ENCODE results near the gene KCNIP2.

GRCh38 chr10:101780187-101780817 is 63.3 kb downstream of the KCNIP2 start:
- TF ChIP-seq CTCF (conservative IDR thresholded peaks at IDR 0.05; ENCODE audit: low read depth, low read length) (no peak), MAZ (IDR thresholded peaks at IDR 0.05; ENCODE audit: borderline replicate concordance, low read depth, low read length) (no peak), MXI1 (IDR thresholded peaks at IDR 0.05; ENCODE audit: borderline replicate concordance, low read depth, low read length) (no peak), POLR2A (IDR thresholded peaks at IDR 0.05; ENCODE audit: low read depth, low read length) (no peak), RAD21 (IDR thresholded peaks at IDR 0.05; ENCODE audit: low read length) (no peak), BHLHE40 (IDR thresholded peaks at IDR 0.05; ENCODE audit: low read depth, low read length) (no peak), RCOR1 (IDR thresholded peaks at IDR 0.05; ENCODE audit: insufficient replicate concordance, low read length) (no peak), RFX5 (IDR thresholded peaks at IDR 0.05; ENCODE audit: low read depth, low read length) (no peak), SMC3 (IDR thresholded peaks at IDR 0.05; ENCODE audit: low read depth, low read length) (no peak), ELK1 (IDR thresholded peaks at IDR 0.05; ENCODE audit: borderline replicate concordance, low read depth, low read length) (no peak), FOS (IDR thresholded peaks at IDR 0.05; ENCODE audit: low read depth, low read length) (no peak), USF2 (IDR thresholded peaks at IDR 0.05; ENCODE audit: low read depth, low read length) (no peak), MAFK (IDR thresholded peaks at IDR 0.05; ENCODE audit: low read depth, low read length) (no peak)

All from IMR-90 (cell line).